B cell (primary cell): ENCODE measurements around the gene CYB5R3.

Experiments used
- EZH2 ChIP-seq: IDR thresholded peaks from 2 replicates; pipeline ENCODE4 v1.6.1; 2012; ENCODE audit warnings: borderline replicate concordance, low read depth, mild to moderate bottlenecking, moderate library complexity, low read length; ENCODE audit not compliant: insufficient read depth, poor library complexity, severe bottlenecking
- TF ChIP-seq, protein P1 (sequence below): fragments of 200-600 bp; IDR thresholded peaks from one replicate; pipeline ENCODE4 v1.8.0; 2022; ENCODE audit warnings: antibody characterized with exemption, mild to moderate bottlenecking

DNA sequence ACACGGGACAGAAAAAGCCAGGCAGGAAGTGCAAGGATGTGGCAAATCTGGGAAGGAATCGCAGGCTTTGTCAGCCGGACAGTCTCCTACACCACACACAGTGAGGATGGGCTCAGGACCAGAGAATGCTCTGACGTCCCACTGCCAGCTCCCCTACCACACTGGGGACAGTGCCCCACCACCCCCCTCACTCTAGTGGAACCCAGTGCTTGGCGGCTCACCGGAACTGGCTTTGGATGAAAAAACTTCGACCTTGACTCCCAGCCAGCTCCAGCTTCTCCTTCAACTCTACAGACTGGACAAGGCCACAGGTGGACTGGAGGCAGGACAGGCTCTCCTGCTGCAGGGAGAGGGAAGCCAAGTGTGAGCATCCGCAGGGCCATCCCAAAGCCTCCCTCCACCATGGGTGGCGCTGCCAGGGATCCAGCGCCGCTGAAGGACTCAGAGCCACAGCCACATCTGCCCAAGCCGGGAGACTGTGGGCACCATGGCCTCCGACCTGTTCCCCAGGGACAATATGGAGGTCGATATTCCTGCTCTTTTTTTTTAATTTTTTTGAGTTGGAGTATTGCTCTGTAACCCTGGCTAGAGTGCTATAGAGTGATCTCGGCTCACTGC, 71.5 kb downstream of the CYB5R3 start:
- TF ChIP-seq, protein P1, sequence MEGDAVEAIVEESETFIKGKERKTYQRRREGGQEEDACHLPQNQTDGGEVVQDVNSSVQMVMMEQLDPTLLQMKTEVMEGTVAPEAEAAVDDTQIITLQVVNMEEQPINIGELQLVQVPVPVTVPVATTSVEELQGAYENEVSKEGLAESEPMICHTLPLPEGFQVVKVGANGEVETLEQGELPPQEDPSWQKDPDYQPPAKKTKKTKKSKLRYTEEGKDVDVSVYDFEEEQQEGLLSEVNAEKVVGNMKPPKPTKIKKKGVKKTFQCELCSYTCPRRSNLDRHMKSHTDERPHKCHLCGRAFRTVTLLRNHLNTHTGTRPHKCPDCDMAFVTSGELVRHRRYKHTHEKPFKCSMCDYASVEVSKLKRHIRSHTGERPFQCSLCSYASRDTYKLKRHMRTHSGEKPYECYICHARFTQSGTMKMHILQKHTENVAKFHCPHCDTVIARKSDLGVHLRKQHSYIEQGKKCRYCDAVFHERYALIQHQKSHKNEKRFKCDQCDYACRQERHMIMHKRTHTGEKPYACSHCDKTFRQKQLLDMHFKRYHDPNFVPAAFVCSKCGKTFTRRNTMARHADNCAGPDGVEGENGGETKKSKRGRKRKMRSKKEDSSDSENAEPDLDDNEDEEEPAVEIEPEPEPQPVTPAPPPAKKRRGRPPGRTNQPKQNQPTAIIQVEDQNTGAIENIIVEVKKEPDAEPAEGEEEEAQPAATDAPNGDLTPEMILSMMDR = no peak
- no peak for TF ChIP-seq EZH2
